CD8-positive, alpha-beta memory T cell (primary cell): Measurements from ENCODE around the gene SOCS7. TPM values are rescaled to one million over a fixed set of nuclear protein-coding genes. Genes with fewer than 3 reads are reported as not detected.
A peak's percentile ranks its signal among the peaks of the same experiment; 100 is the strongest.

Experiments
- CTCF ChIA-PET: fragments of 350-600 bp; sonication (Branson Sonifier 250); formaldehyde crosslinking; loops from one replicate; lab custom pipeline; 2021; ENCODE audit warnings: antibody characterized with exemption; lab: Charles Lee
- POLR2A ChIA-PET: fragments of 350-600 bp; sonication (Branson Sonifier 250); formaldehyde crosslinking; loops from one replicate; lab custom pipeline; 2021; ENCODE audit warnings: antibody characterized with exemption; lab: Charles Lee
- DNase-seq, 5 donors: peaks; one replicate each; pipeline versions ENCODE4 v3.0.0 to v3.0.0-alpha.2; 2020 to 2022; ENCODE audit warnings: mixed read lengths in 1 of 5
- H3K27ac ChIP-seq: one replicate; pipeline ENCODE4 v1.7.0; 2013; ENCODE audit warnings: low read depth, mild to moderate bottlenecking, low read length, moderate library complexity
- H3K27me3 ChIP-seq: 2 replicates; pipeline ENCODE4 v1.7.0; 2013; ENCODE audit warnings: low read length, mild to moderate bottlenecking; ENCODE audit not compliant: insufficient read depth, poor library complexity, severe bottlenecking
- H3K36me3 ChIP-seq: 2 replicates; pipeline ENCODE4 v1.7.0; 2013; ENCODE audit warnings: mild to moderate bottlenecking, low read length, moderate library complexity; ENCODE audit not compliant: insufficient read depth
- H3K4me1 ChIP-seq: 2 replicates; pipeline ENCODE4 v1.7.0; 2013; ENCODE audit warnings: mild to moderate bottlenecking, low read length, moderate library complexity; ENCODE audit not compliant: insufficient read depth
- H3K4me3 ChIP-seq: 2 replicates; pipeline ENCODE4 v1.7.0; 2013; ENCODE audit warnings: mild to moderate bottlenecking, low read length
- H3K9me3 ChIP-seq: 2 replicates; pipeline ENCODE4 v1.7.0; 2013; ENCODE audit warnings: mild to moderate bottlenecking, low read length
- H3K27ac Mint-ChIP-seq, 8 donors: one replicate each; pipeline ENCODE4 v1.8.0; 2020 to 2021; ENCODE audit warnings: mixed read lengths in 8 of 8, mild to moderate bottlenecking in 6 of 8, inconsistent platforms in 3 of 8, moderate library complexity in 3 of 8
- H3K27me3 Mint-ChIP-seq, 2 donors: one replicate each; pipeline ENCODE4 v1.8.0; 2020 to 2021; ENCODE audit warnings: mixed read lengths in 2 of 2, mild to moderate bottlenecking in 1 of 2, moderate library complexity in 1 of 2
- H3K36me3 Mint-ChIP-seq, 3 donors: one replicate each; pipeline ENCODE4 v1.8.0; 2020 to 2021; ENCODE audit warnings: mixed read lengths in 3 of 3, inconsistent platforms in 1 of 3, mild to moderate bottlenecking in 1 of 3
- H3K4me1 Mint-ChIP-seq, 3 donors: one replicate each; pipeline ENCODE4 v1.8.0; 2020 to 2021; ENCODE audit warnings: mixed read lengths in 3 of 3, inconsistent platforms in 1 of 3, mild to moderate bottlenecking in 1 of 3
- H3K4me3 Mint-ChIP-seq, 7 donors: one replicate each; pipeline ENCODE4 v1.8.0; 2020 to 2021; ENCODE audit warnings: mixed read lengths in 7 of 7, mild to moderate bottlenecking in 6 of 7, moderate library complexity in 4 of 7, inconsistent platforms in 2 of 7
- H3K9me3 Mint-ChIP-seq, 5 donors: one replicate each; pipeline ENCODE4 v1.8.0; 2020 to 2022; ENCODE audit warnings: mixed read lengths in 5 of 5, mild to moderate bottlenecking in 3 of 5, moderate library complexity in 2 of 5, inconsistent platforms in 1 of 5
- polyA plus RNA-seq: library from polyadenylated mRNA; unstranded; fragments of 300-500 nt; fragmentation: Illumina TruSeq; gene quantifications from one replicate; pipeline ENCODE4 v1.2.3, GENCODE V29; 2021
- total RNA-seq, 2 experiments: library from RNA; stranded (reverse); gene quantifications; one replicate each; pipeline ENCODE4 v1.2.3, GENCODE V29; 2021

Gene SOCS7
- total and polyA plus RNA-seq, 3 experiments from 2014 or later = 0.98 to 23.7 (median 22.0) TPM

DNA sequence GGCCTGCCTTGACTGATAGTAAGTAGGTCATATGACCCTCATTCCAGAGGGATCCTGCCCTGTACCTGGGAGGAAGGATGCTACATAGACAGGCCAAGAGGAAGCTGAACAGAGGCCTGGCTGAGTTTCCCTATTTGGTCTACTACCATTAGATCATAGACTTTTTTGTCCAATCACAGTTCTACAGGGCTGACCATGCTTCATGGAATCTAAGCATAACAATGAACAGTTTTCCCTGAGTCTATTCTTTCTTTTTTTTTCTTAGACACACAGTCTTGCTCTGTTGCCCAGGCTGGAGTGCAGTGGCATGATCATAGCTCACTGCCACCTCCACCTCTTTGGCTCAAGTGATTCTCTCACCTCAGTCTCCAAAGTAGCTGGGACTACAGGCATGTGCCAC lies 11.8 kb upstream of the SOCS7 start:
- H3K36me3 ChIP-seq = no peaks in the 10 kb centered on the region
- CTCF ChIA-PET = interaction anchor here (0.6 kb wide), 1 partner anchor 74 kb away, joined by 5 read pairs; no protein-coding TSS in a partner anchor
- no peaks in the 10 kb centered on the region for H3K4me1 ChIP-seq
- Mint-ChIP-seq H3K4me3 (no peak overlapping the region), H3K27me3 (peaks cover 8 to 15% of the 10 kb centered on the region in 2 donors), H3K36me3 (no peaks in the 10 kb centered on the region), H3K4me1 (no peaks in the 10 kb centered on the region), H3K9me3 (no peaks in the 10 kb centered on the region), H3K27ac (no peak overlapping the region)
- no peak overlapping the region for H3K27ac ChIP-seq
- H3K9me3 ChIP-seq = no peaks in the 10 kb centered on the region
- POLR2A ChIA-PET = no interaction called here
- DNase-seq = no peak
- H3K4me3 ChIP-seq = no peak overlapping the region
- no peaks in the 10 kb centered on the region for H3K27me3 ChIP-seq

DNA sequence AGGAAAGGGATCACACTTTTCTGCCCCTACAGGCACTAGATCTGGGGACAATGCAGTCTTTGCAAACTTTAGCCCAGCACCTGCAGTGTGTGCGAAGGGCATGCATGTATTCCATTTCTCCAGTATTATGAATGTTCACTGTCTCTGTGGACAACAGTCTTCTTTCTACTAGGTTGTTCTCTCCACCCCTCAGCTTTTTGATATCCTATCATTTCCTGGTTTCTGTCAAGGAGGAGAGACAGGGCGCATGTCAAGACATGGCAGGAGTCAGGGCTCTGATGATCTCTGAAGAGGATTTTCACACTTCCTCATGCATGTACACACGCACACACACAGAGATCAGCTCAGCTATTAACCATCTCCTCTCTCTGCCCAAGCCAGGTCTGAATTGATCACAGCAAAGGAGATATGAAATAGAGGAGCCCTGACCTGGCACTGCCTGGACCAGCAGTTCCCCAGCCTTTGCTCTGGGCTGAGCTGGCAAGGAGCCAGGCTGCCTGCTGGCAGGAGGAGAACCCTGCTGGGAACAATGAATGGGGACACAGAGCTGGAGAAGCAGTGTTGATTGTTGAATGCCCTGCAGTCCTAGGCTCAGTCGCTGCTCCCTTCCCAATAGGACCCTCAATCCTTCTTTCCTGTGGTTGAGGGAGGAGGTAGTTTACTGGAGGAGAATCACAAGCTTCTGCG lies 10.5 kb upstream of the SOCS7 start:
- no peak for DNase-seq
- CTCF ChIA-PET = no interaction called here
- peaks cover 8 to 15% of the 10 kb centered on the region in 2 donors for H3K27me3 Mint-ChIP-seq
- no peaks in the 10 kb centered on the region for H3K9me3 Mint-ChIP-seq
- H3K4me3 Mint-ChIP-seq = no peak overlapping the region
- Histone ChIP-seq H3K4me3 (no peak overlapping the region), H3K27ac (no peak overlapping the region), H3K9me3 (no peaks in the 10 kb centered on the region), H3K36me3 (no peaks in the 10 kb centered on the region), H3K4me1 (no peaks in the 10 kb centered on the region), H3K27me3 (no peaks in the 10 kb centered on the region)
- H3K4me1 Mint-ChIP-seq = no peaks in the 10 kb centered on the region
- POLR2A ChIA-PET = no interaction called here
- H3K27ac Mint-ChIP-seq = peak overlapping the region in 1 of 8 donors; percentile 72
- H3K36me3 Mint-ChIP-seq = no peaks in the 10 kb centered on the region

DNA sequence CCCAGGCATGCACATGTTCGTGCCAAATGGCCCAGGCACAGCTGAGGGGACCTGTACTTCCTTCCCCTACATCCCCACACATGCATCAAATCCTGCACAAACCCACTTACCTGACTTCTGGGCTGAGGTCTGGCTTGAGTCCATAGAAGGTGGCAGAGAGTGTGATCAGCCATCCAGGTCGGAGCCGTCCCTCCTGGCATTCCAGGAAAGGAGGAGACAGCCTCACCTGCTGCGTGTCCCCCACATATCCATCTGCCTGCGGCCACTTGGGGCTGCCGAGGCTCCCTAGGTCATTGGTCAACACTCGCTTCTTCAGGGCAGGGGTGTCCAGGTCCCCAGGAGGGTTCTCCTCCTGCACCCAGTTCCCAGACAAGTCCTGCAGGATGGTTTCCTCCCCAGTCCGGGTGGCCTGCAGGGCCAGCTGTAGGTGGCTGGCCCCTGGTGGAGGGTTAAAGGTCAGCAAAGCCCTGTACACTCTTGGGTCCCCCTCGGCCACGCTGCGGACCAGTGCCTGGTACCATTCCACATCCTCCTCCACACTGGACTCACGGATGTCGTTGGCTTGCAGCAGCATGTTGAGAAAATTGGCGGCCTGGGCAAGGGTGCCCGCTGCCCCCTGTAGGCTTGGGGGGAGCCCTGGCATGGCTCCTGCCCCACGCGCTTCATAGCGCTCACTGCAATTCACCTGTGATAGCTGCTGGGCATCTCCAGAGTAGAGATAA lies 8.6 kb upstream of the SOCS7 start:
- Histone ChIP-seq H3K4me1 (no peaks in the 10 kb centered on the region), H3K9me3 (no peaks in the 10 kb centered on the region), H3K27me3 (no peaks in the 10 kb centered on the region), H3K4me3 (no peak overlapping the region), H3K27ac (no peak overlapping the region), H3K36me3 (no peaks in the 10 kb centered on the region)
- no peaks in the 10 kb centered on the region for H3K36me3 Mint-ChIP-seq
- no peaks in the 10 kb centered on the region for H3K4me1 Mint-ChIP-seq
- no peak overlapping the region for H3K27ac Mint-ChIP-seq
- POLR2A ChIA-PET = no interaction called here
- no peak overlapping the region for H3K4me3 Mint-ChIP-seq
- peaks cover 8 to 14% of the 10 kb centered on the region in 2 donors for H3K27me3 Mint-ChIP-seq
- CTCF ChIA-PET = interaction anchor here (0.7 to 1.2 kb wide), 2 partner anchors 10 to 78 kb away, joined by 3 read pairs; no protein-coding TSS in a partner anchor
- no peaks in the 10 kb centered on the region for H3K9me3 Mint-ChIP-seq
- no peak for DNase-seq

DNA sequence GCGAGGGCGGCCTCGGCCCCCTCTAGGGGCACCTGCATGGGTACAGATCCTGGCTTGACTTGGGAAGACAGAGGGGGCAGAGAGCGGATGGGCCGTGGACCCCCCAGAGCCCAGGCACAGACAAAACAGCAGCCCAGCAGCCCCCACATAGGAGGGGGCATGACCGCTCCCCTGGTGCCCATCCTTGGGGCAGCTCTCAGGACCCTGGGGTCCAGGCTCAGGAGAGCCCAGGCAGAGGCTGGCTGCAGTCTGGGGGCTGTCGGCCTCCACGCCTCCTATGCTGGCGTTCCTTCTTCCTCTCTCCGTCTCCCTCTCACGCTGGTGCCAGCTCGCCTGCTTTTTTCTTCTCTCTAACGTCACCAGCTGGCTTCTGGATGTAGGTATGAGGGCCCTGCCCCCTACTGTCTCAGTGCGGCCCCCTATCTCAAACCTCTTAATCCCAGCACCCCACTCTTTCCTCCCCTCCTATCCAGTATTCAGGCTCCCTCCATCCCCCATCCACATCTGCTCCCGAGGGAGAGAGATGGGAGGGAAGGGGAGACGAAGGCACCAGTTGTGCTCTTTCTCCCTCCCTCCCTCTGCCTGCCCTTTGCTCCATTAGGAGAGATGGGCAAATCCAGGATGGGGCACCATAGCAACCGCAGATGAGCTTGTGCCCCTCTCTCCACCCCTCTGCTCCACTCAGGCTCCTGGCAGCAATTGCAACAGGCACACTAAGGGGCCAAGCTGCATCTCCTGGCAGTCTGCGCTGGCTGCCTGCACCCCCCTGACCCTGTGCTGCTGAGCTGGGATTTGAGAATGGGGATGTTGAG lies 7.8 kb upstream of the SOCS7 start, which contains the start of gene GPR179:
TSS of gene GPR179 (minus strand) at position 349 of the 812 bp plus-strand sequence. CDS start at position 182, 167 bp downstream.
- Histone ChIP-seq H3K4me3 (no peak within 1 kb of the TSS), H3K27ac (no peak within 1 kb of the TSS), H3K4me1 (no peaks in the 10 kb centered on the region), H3K9me3 (no peaks in the 10 kb centered on the region), H3K36me3 (no peaks in the 10 kb centered on the region), H3K27me3 (no peaks in the 10 kb centered on the region)
- H3K36me3 Mint-ChIP-seq = no peaks in the 10 kb centered on the region
- H3K4me3 Mint-ChIP-seq = no peak within 1 kb of the TSS
- DNase-seq = no peak
- H3K4me1 Mint-ChIP-seq = peaks cover 0 to under 1% (median under 1%) of the 10 kb centered on the region in 3 donors
- POLR2A ChIA-PET = no interaction called here
- CTCF ChIA-PET = no interaction called here
- H3K27ac Mint-ChIP-seq = peak within 1 kb of the TSS in 2 of 8 donors; percentile 39 to 76
- no peaks in the 10 kb centered on the region for H3K9me3 Mint-ChIP-seq
- H3K27me3 Mint-ChIP-seq = peaks cover 8 to 11% of the 10 kb centered on the region in 2 donors

DNA sequence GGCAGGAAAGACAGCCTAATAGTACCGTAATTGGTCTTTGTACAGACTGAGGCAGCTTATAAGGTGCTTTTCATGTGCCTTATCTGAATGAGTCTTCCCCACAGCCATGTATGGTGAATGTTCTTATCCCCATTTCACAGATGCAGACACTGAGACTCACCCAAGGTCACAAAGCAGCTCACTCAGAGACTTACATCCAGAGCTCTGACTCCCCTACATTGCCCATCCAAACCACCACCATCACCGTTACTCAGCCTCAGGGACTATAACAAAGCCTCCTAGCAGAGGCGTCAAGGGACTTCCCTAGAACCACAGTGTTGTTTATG lies 7.3 kb upstream of the SOCS7 start:
- H3K4me1 ChIP-seq = no peaks in the 10 kb centered on the region
- H3K36me3 ChIP-seq = no peaks in the 10 kb centered on the region
- peaks cover 4 to 5% (median 4%) of the 10 kb centered on the region in 3 donors for H3K4me1 Mint-ChIP-seq
- no peaks in the 10 kb centered on the region for H3K9me3 Mint-ChIP-seq
- no peak overlapping the region for H3K4me3 Mint-ChIP-seq
- no peak overlapping the region for H3K27ac ChIP-seq
- no peak overlapping the region for H3K4me3 ChIP-seq
- ChIA-PET CTCF (no interaction called here), POLR2A (no interaction called here)
- peaks cover 8 to 11% of the 10 kb centered on the region in 2 donors for H3K27me3 Mint-ChIP-seq
- no peaks in the 10 kb centered on the region for H3K36me3 Mint-ChIP-seq
- no peaks in the 10 kb centered on the region for H3K27me3 ChIP-seq
- H3K9me3 ChIP-seq = no peaks in the 10 kb centered on the region
- peak overlapping the region in 1 of 8 donors; percentile 39 for H3K27ac Mint-ChIP-seq
- no peak for DNase-seq

DNA sequence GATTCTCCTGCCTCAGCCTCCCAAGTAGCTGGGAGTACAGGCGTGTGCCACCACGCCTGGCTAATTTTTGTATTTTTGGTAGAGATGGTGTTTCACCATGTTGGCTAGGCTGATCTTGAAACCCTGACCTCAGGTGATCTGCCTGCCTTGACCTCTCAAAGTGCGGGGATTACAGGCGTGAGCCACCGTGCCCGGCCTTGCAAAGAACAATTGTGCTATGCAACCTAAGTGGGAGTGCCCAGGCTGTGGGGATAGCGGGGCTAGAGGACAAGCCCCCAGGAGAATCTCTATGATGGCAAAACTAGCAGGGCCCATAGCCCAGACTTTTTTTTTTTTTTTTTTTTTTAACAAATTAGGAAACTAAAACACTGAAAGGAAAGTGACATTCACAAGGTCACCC lies 5.9 kb upstream of the SOCS7 start:
- Histone ChIP-seq H3K4me1 (no peaks in the 10 kb centered on the region), H3K36me3 (no peaks in the 10 kb centered on the region), H3K4me3 (no peak overlapping the region), H3K9me3 (no peaks in the 10 kb centered on the region), H3K27me3 (no peaks in the 10 kb centered on the region), H3K27ac (no peak overlapping the region)
- ChIA-PET POLR2A (no interaction called here), CTCF (interaction anchor here (0.7 to 1.9 kb wide), 3 partner anchors 10 to 85 kb away, joined by 3 to 7 read pairs (median 4); no protein-coding TSS in a partner anchor)
- Mint-ChIP-seq H3K9me3 (no peaks in the 10 kb centered on the region), H3K27ac (no peak overlapping the region), H3K4me1 (peaks cover 4 to 10% (median 5%) of the 10 kb centered on the region in 3 donors), H3K27me3 (peaks cover 8 to 11% of the 10 kb centered on the region in 2 donors), H3K4me3 (no peak overlapping the region), H3K36me3 (no peaks in the 10 kb centered on the region)
- DNase-seq = no peak

DNA sequence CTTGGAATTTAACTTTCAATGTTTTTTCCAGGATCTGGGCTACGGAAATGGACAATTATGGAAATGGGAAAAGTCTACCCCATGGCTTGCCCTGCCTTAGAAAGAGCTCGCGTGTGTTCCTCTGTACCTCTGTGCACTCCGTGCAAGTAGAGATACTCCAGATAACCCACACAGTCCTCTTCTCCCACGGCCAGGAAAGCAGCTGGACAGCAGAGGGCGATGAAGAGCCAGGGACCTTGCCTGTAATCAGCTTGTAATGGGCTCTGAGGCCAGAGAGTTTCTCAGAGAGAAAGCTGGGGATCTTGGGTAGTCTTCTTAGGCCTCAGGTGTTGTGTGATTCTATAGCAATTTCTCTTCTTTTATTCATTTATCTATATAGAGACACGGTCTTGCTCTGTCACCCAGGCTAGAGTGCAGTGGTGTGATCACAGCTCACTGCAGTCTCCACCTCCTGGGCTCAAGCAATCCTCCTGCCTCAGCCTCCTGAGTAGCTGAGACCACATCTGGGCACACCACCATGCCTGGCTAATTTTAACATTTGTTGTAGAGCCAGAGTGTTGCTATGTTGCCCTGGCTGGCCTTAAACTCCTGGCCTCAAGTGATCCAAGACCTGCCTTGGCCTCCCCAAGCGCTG lies 2.4 kb upstream of the SOCS7 start:
- H3K4me1 ChIP-seq = peaks cover 19% of the 10 kb centered on the region
- peak; percentile 69 to 88 (median 71) for DNase-seq
- H3K9me3 ChIP-seq = no peaks in the 10 kb centered on the region
- Mint-ChIP-seq H3K9me3 (no peaks in the 10 kb centered on the region), H3K27me3 (peaks cover 3 to 5% of the 10 kb centered on the region in 2 donors), H3K27ac (peak overlapping the region in 4 of 8 donors; percentile 18 to 64 (median 30)), H3K4me1 (peaks cover 21 to 33% (median 25%) of the 10 kb centered on the region in 3 donors), H3K36me3 (peaks cover 0 to 3% (median 2%) of the 10 kb centered on the region in 3 donors), H3K4me3 (peak overlapping the region in 1 of 7 donors; percentile 37)
- POLR2A ChIA-PET = interaction anchor here (0.7 kb wide), 1 partner anchor 65 kb away, joined by 10 read pairs; no protein-coding TSS in a partner anchor
- CTCF ChIA-PET = interaction anchor here (0.6 to 9.3 kb wide), 21 partner anchors 10 to 553 kb away, joined by 3 to 145 read pairs (median 5); partner anchors contain the start of gene ARHGAP23
- no peak overlapping the region for H3K4me3 ChIP-seq
- H3K27me3 ChIP-seq = no peaks in the 10 kb centered on the region
- no peaks in the 10 kb centered on the region for H3K36me3 ChIP-seq
- no peak overlapping the region for H3K27ac ChIP-seq
